ELR (cell line): ENCODE measurements around the gene TUBA8.
A peak's percentile ranks its signal among the peaks of the same experiment; 100 is the strongest.
"Not testable (repeated sequence)": the region's sequence is repeated elsewhere in the genome, so short reads cannot be mapped to it uniquely, and the experiment has no call there.

Experiments
- DNase-seq: peaks from one replicate; pipeline ENCODE4 v3.0.0-alpha.2; 2015; ENCODE audit warnings: low read depth

The TUBA8 gene

GRCh38 chr22:18110194-18110953, at the start of gene TUBA8:
TUBA8 (plus strand) TSS chr22:18110809; CDS start chr22:18110866, 57 bp downstream.
- peak; percentile 42 for DNase-seq

DNA sequence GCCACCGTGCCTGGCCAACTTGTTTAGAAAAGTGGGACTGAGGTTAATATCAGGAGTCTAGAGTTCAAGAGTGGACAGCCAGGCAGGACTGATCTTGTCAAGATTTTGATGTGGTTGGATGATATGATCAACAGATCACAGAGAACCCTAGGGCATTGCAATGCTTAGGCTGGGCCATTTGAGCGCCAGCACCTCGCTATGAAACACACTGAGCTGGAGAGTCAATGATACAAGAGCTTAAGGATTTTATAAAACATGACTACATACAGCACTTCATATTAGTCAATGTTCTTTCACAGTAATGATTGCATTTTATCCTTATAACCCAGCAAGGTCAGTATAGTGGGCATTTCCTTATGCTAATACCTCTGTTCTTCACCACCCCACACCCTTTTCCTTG, 48.2 kb upstream of the TUBA8 start:
- peak; percentile 56 for DNase-seq

DNA sequence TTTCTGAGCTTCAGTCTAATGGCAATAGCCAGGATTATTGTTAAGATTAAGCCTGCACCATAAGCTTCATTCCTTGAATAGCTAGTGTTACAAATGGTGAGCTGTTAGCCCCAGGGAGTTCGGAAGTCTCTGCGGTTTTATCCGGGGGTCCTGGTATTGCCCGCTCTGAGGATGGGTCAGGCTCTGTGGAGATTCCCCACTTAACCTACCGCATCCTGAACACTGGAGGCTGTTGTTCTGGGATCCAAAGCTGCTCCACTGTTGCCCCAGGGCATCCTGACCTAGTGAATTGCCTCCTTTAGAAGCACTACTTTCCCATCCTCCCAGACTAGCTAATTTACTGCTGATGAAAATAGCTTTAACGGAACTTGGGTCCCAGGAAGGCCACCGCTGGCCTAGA, 47.3 kb upstream of the TUBA8 start:
- peak; percentile 99 for DNase-seq

DNA sequence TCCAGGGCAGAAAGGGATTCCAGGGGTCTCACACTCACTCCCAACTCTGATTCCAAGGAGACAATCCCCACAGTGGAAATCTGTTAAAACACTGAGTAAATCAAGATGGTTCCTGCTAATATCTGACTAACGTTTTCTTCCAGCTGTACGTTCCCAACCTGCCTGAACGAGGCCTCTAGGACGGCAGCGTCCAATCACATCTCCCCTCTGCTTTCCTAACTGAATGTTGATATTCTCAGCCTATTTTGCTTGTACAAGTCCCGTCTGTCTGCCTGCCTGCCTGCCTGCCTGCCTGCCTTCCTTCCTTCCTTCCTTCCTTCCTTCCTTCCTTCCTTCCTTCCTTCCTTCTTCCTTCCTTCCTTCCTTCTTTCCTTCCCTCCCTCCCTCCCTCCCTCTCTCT, 46.9 kb upstream of the TUBA8 start:
- not testable (repeated sequence) for DNase-seq

GRCh38 chr22:18064636-18065035, 46.0 kb upstream of the TUBA8 start:
- peak; percentile 61 for DNase-seq

GRCh38 chr22:18065256-18065655, 45.4 kb upstream of the TUBA8 start:
- DNase-seq: peak; percentile 54

DNA sequence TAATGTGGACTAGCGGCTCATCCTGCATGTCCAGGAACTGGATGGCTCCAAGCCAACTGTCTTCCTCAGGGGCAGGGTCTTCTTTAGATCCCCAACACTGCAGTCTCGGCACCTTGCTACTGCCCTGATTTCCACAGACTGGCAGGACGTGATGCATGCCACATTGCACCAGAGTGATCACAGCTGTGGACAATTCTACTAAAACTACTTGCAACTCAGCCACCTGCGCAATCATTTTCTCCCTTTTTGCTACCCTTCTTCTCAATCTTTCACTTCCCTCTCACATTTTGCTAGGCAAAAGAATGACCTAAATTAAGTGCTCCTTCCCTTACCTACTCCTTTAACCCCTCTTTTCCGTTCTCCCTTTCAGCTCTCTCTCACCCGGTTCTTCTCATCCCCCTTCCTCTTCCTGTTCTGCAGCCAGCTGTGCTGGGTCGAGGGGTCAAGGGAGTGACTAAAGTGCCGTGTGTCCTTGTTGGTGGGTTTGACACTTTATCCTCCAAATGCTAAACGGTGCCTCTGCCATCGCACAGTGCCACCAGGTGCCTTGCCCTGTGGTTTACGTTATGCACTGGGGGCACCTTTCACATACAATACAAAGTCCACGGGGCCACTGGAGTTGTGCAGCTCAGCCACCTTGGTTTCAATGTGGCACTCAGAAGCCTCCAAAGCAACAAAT, 44.3 kb upstream of the TUBA8 start:
- DNase-seq: no peak

DNA sequence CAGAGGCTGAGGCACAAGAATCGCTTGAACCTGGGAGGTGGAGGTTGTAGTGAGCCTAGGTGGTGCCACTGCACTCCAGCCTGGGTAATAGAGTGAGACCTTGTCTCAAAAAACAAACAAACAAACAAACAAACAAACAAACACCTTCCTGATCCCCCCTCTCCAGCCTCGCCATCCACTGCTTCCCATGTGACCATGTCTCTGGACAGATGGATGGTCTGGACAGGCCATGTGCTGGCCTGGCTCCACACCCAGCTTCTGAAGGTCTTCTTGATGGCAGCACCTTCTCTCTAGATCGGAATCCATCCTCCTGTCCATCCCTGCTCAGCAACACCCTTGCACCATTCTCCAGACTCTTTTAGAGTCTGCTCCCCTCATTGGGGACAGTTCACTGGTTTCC, 43.5 kb upstream of the TUBA8 start:
- no peak for DNase-seq

DNA sequence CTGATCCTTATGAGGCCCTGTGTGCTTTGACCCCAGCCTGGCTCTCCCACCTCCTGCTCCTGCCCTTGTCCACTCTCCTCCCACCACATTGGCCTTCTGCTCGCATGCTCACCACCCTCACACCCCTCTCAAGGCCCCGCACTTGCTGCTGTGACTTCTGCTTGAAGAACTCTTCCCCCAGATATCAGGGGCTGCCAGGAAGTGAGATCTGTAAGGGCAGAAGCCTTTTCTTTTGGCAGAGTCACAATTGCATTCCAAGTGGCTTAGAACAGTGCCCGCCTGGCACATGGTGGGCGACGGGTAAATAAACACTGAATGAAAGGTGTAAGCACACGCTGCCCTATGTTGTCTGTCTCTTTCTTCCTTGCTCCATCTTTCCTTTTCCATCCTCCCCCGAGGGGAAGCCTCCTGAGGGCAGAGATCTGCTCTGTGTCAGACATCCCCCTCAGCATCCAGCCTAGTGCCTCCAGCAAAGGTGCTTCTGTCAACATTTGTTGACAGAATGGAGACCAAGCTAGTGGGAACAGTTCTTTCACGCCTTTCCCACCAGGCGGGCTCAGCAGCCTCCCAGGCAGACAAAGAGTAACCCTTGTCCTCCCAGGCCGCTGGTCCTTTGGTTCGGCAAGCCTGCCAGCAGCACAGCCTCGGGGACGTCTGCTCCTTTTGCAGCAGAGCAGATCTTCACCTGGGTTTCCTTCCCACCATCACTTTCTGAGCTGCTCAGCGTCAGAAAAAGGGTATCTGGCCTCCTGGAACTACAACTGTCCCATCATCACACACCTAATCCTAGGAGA, 42.9 kb upstream of the TUBA8 start:
- DNase-seq: no peak

DNA sequence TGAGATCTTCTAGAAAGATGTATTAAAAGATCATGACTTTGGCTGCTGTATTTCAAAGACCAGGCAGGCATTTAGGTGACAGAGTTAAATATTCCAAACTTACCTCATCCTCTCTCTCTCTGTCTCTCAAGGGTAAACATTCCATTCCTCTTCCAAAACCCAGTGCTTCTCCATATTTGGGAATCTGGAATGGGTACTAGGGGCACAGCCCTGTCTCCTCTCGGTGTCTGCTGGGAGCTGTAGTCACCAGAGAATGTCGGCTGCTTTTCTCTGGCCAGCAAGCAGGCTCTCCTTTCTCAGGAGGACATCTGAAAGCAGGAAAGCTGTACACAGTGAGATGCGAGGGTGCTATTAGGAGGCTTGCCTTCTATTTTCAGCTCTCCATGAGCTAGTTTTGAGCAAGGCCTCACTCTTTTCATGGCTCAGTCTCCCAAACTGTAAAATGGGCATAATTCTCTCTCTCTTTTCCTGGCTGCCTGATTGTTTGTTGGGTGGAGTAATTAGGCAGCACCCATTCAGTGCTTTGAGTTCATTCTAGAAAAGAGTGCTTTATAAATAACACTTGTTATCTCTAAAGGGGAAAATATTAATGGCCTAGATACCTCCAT, 42.1 kb upstream of the TUBA8 start:
- DNase-seq: no peak

DNA sequence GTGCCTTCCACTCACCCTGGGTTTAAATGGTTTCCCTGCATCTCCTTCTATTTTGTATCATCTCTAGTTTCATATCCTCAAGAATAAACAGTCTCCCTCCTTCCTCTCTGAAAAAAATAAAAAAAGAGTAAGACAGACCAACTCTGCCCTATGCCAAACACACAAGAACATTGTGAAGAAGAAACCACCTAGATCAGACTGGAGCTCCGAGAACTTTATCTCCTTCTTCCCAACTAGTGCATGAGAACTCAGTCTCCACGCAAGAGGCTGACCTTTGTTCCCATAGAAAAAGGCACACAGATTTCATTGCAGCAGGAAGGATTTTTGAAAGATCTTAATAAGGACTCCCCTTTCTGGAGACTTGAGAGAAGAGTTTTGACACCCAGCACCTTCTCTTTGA, 41.6 kb upstream of the TUBA8 start:
- no peak for DNase-seq

DNA sequence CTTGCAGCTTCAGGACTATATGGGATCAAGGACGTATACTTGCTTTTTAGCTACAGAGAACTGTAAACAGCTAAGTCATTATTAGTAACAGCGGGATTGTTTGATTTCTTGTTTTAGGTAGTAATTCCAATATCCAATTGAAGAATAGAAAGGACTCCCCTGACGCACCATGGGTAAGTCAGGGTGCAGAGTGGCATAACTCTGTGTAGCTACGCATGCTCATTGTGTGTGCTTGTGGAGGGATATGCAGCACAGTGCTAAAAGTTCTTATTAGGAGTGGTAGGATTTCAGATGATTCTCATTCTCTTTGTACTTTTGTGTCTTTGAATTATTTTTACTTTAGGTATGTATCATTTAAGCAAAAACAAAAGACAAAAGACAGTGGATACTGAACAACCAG, 40.6 kb upstream of the TUBA8 start:
- no peak for DNase-seq

- DNase-seq: no peak
Observed at GRCh38 chr22:18070556-18071306, 39.9 kb upstream of the TUBA8 start.

DNA sequence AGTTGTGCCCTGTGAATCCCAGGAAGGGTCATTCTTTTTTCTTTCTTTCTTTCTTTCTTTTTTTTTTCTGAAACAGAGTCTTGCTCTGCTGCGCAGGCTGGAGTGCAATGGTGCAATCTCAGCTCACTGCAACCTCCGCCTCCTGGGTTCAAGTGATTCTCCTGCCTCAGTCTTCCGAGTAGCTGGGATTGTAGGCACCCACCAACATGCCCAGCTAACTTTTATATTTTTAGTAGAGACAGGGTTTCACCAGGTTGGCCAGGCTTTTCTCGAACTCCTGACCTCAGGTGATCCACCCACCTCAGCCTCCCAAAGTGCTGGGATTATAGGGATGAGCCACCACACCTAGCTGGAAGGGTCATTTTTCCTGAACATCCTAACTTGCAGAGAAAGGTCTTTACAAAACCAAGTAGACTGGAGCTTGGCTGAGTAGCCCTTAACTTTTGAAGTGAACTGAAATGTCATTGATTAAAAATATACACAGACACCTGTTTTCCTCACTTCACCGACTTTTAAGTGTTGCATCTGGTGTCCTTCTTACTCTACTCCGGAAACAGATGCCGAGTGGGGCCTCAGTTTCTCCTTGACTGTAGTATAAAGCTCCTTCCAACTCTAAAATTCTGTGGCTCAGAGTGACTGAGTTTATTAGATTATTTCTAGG, 39.2 kb upstream of the TUBA8 start:
- DNase-seq: not testable (repeated sequence)

DNA sequence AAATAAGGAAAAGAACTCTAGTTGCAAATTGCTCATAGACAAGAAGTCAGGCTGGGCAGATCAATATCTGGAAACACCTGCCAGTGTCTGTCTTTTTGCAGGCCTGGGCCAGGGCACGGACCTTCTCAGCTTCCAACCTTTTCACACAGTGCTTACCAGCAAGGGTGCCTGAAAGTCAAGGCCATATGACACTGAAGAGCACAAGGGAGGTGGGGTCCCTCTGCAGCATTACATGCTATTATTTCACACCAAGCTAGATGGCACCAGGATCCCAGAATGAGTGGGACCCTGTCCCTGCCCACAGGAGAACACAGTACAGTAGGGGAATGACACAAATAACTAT, 38.7 kb upstream of the TUBA8 start:
- DNase-seq: no peak

GRCh38 chr22:18073467-18073866, 37.1 kb upstream of the TUBA8 start:
- DNase-seq: no peak

DNA sequence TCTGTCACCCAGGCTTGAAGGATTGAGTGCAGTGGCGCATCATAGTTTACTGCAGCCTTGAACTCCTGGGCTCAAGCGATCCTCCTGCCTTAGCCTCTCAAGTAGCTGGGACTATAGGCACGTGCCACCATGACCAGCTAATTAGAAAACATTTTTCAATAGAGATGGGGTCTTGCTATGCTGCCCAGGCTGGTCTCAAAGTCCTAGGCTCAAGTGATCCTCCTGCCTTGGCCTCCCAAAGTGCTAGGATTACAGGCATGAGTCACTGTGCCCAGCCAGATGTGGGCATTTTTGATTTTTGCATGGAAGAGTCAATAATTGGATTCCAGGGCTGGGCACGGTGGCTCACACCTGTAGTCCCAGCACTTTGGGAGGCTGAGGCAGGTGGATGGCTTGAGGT, 36.7 kb upstream of the TUBA8 start:
- DNase-seq: not testable (repeated sequence)

GRCh38 chr22:18075101-18075719, 35.4 kb upstream of the TUBA8 start:
- DNase-seq: no peak

DNA sequence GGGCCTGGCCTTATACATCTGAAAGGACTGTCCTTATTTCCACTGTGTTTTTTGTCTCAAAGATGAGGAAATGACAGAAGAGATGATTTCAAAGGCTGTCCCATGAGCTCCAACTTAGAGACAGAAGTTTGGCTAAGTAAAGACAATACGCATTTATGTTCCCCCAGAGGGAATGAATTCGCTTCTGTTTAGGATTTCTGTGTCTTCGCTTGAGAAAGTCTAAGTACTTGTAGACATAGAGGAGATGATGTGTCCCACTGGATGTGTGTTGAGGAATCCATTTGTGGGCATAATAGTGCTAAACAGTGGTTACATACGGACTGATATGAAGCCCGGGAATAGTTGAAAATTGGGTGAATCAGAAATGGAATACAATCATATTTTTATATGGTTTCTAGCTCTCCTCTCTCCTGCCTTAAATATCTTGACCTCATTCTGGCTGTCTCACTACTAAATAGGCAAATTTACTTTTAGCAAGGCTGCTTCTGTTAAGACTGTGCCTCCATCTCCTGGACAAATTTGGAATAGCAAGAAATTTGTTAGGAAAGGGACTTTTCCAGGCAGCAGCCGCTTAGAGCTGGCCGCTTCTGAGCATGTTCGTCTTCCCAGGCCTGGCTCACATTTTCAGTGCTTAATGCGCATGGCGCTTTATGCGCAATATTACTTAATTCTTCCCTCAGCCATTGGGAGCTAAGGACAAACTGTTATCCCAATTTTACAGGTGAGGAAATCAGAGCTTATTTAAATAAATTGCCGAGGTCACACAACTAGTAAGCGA, 34.7 kb upstream of the TUBA8 start:
- DNase-seq: peak; percentile 93

DNA sequence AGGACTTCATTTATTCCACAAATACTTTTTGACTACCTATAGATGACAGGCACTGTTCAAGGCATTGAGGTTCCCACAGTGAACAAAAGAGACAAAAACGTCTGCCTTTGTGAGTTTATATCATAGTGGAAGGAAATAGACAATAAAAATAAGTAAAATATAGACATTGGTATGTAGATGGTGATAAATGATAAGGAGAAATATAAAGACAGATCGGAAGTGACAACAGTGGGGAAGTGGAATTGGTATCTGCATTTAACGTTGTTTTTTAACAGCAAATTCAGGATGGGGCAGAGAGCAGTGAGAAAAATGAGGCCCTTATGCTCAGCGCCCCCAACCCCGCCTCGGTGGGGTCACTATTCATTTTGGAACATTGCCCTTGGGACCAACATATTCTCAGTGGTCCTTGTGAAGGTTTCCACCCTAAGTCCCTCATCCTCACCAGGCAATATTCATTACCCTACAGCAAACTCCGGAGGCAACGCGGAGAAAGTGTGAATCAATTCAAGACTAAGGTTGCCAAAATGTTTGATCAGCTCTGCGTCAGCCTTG, 33.4 kb upstream of the TUBA8 start:
- no peak for DNase-seq
